ENCODE measurements around the gene MPC1L.

The MPC1L gene

GRCh38 chrX:40632199-40632598, 9.0 kb downstream of the MPC1L start:
- no peak for DNase-seq

- DNase-seq: no peak
These were observed 14.5 kb downstream of the MPC1L start for GRCh38 chrX:40637687-40638086.

GRCh38 chrX:40644176-40644575, 20.9 kb downstream of the MPC1L start:
- no peak for DNase-seq

GRCh38 chrX:40644821-40645358, 21.7 kb downstream of the MPC1L start:
- DNase-seq: peak; percentile 41

GRCh38 chrX:40646489-40647306, 23.5 kb downstream of the MPC1L start:
- DNase-seq: peak; percentile 35

- peak; percentile 98 for DNase-seq
These were observed 24.3 kb downstream of the MPC1L start, which contains the start of gene CXorf38 for GRCh38 chrX:40647307-40648197. TSS of gene CXorf38 (minus strand) at chrX:40647561. CDS start at chrX:40647520, 41 bp downstream.

GRCh38 chrX:40651620-40652223, 28.5 kb downstream of the MPC1L start:
- peak; percentile 81 for DNase-seq

GRCh38 chrX:40652664-40653063, 29.4 kb downstream of the MPC1L start:
- no peak for DNase-seq

GRCh38 chrX:40653535-40653934, 30.3 kb downstream of the MPC1L start:
- no peak for DNase-seq

GRCh38 chrX:40660381-40660780, 37.2 kb downstream of the MPC1L start:
- no peak for DNase-seq

GRCh38 chrX:40661489-40661888, 38.3 kb downstream of the MPC1L start:
- DNase-seq: no peak

- DNase-seq: no peak
These were observed 40.0 kb downstream of the MPC1L start for GRCh38 chrX:40663078-40663740.

- DNase-seq: no peak
These were observed 40.8 kb downstream of the MPC1L start for GRCh38 chrX:40663880-40664630.

GRCh38 chrX:40671126-40671525, 47.9 kb downstream of the MPC1L start:
- no peak for DNase-seq

Measured in activated CD8-positive, alpha-beta memory T cell treated with anti-CD3 and anti-CD28 coated beads, Interleukin-2, amount 50 U/mL, for 4 hours (primary cell).